HepG2 (cell line): ENCODE data around the gene PEAK3. TPM values are rescaled to one million over a fixed set of nuclear protein-coding genes. Genes with fewer than 3 reads are reported as not detected.
A peak's percentile ranks its signal among the peaks of the same experiment; 100 is the strongest.

Experiments used
- CREB1 ChIP-seq, 2 experiments: fragments of 450-650 bp in 1 of 2; IDR thresholded peaks; 2 replicates each; pipeline ENCODE4 v1.6.1; 2016 to 2017; ENCODE audit warnings: control low read depth in 1 of 2, mild to moderate bottlenecking in 1 of 2, missing compliant biosample characterization in 1 of 2, missing genetic modification characterization in 1 of 2
- GTF3A ChIP-seq: sonication (generic); formaldehyde crosslinking; conservative IDR thresholded peaks from 2 replicates; pipeline ENCODE4 v1.4.0; 2020; ENCODE audit warnings: mild to moderate bottlenecking, missing genetic modification reagents
- KLF11 ChIP-seq: IDR thresholded peaks from 2 replicates; pipeline ENCODE4 v1.6.1; 2016; ENCODE audit warnings: missing compliant biosample characterization
- MEIS2 ChIP-seq: sonication (generic); formaldehyde crosslinking; IDR thresholded peaks from 2 replicates; pipeline ENCODE4 v1.9.0; 2021; ENCODE audit warnings: mild to moderate bottlenecking, missing genetic modification reagents
- NCOA5 ChIP-seq: sonication (generic); formaldehyde crosslinking; IDR thresholded peaks from 2 replicates; pipeline ENCODE4 v1.4.0; 2020; ENCODE audit warnings: missing genetic modification reagents
- PLRG1 ChIP-seq: fragments of 450-650 bp; conservative IDR thresholded peaks from 2 replicates; pipeline ENCODE4 v1.6.1; 2016
- POLR2A ChIP-seq, 2 experiments: IDR thresholded peaks; 2 replicates each; pipeline ENCODE4 v1.6.1; 2011; ENCODE audit warnings: low read depth in 2 of 2, low read length in 2 of 2, mild to moderate bottlenecking in 1 of 2, moderate library complexity in 1 of 2; ENCODE audit not compliant: insufficient read depth in 1 of 2
- RNF2 ChIP-seq: fragments of 450-650 bp; conservative IDR thresholded peaks from 2 replicates; pipeline ENCODE4 v1.6.1; 2016; ENCODE audit warnings: low read depth
- SALL1 ChIP-seq: sonication (generic); formaldehyde crosslinking; IDR thresholded peaks from 2 replicates; pipeline ENCODE4 v1.8.0; 2022; ENCODE audit warnings: mild to moderate bottlenecking, missing genetic modification reagents
- THAP8 ChIP-seq: sonication (generic); formaldehyde crosslinking; IDR thresholded peaks from 2 replicates; pipeline ENCODE4 v1.5.1; 2020; ENCODE audit warnings: missing genetic modification reagents, mild to moderate bottlenecking, borderline replicate concordance
- ZFY ChIP-seq: sonication (generic); formaldehyde crosslinking; IDR thresholded peaks from 2 replicates; pipeline ENCODE4 v1.4.0; 2020; ENCODE audit warnings: missing genetic modification reagents
- ZNF142 ChIP-seq: sonication (generic); formaldehyde crosslinking; IDR thresholded peaks from 2 replicates; pipeline ENCODE4 v1.4.0; 2020; ENCODE audit warnings: missing genetic modification reagents
- ZNF512B ChIP-seq: sonication (generic); formaldehyde crosslinking; IDR thresholded peaks from 2 replicates; pipeline ENCODE4 v1.5.1; 2020; ENCODE audit warnings: missing genetic modification reagents, mild to moderate bottlenecking, borderline replicate concordance
- ZNF577 ChIP-seq: sonication (generic); formaldehyde crosslinking; IDR thresholded peaks from 2 replicates; pipeline ENCODE4 v1.4.0; 2020; ENCODE audit warnings: mild to moderate bottlenecking, low read depth, missing genetic modification reagents, borderline replicate concordance
- ZNF629 ChIP-seq: sonication (generic); formaldehyde crosslinking; conservative IDR thresholded peaks from 2 replicates; pipeline ENCODE4 v1.5.0; 2020; ENCODE audit warnings: missing genetic modification reagents
- ZNF784 ChIP-seq: sonication (generic); formaldehyde crosslinking; IDR thresholded peaks from 2 replicates; pipeline ENCODE4 v1.5.1; 2020; ENCODE audit warnings: missing genetic modification reagents, mild to moderate bottlenecking, borderline replicate concordance
- ZNF839 ChIP-seq: sonication (generic); formaldehyde crosslinking; IDR thresholded peaks from 2 replicates; pipeline ENCODE4 v1.4.0; 2020; ENCODE audit warnings: missing genetic modification reagents, mild to moderate bottlenecking, borderline replicate concordance
- ZNF878 ChIP-seq: sonication (generic); formaldehyde crosslinking; IDR thresholded peaks from 2 replicates; pipeline ENCODE4 v1.8.1; 2023; ENCODE audit warnings: mild to moderate bottlenecking, missing genetic modification reagents, moderate library complexity
- polyA plus RNA-seq, 8 experiments: library from polyadenylated mRNA; depleted of rRNA in 3 of 8; stranded (reverse) in 7 of 8; unstranded in 1 of 8; fragments of >200 nt; fragmentation: Illumina TruSeq in 4 of 8; extraction: Trizol in 4 of 8; gene quantifications; 2 replicates each; pipeline versions ENCODE4 v1.2.1 to v1.2.3, GENCODE V29; 2011 to 2016; ENCODE audit warnings: low read depth in 4 of 8, missing spikeins in 1 of 8, mixed read lengths in 1 of 8; ENCODE audit not compliant: insufficient read depth in 1 of 8
- total RNA-seq, 5 experiments: library from RNA; depleted of rRNA; stranded (reverse); fragments of >200 nt; fragmentation: Illumina TruSeq; extraction: Trizol; gene quantifications; 2 replicates each; pipeline ENCODE4 v1.2.3, GENCODE V29; 2016; ENCODE audit warnings: low read depth in 1 of 5

Gene PEAK3
- total and polyA plus RNA-seq, 2 of the 13 experiments (the other 11 are each of a cell fraction or from before 2014, with no cell fraction given), result not detected

- TF ChIP-seq GTF3A (CRISPR knock-in tag) (no peak), THAP8 (CRISPR knock-in tag) (no peak), ZNF784 (CRISPR knock-in tag) (no peak), KLF11 (CRISPR knock-in tag) (no peak), RNF2 (no peak), PLRG1 (no peak), NCOA5 (no peak), ZNF512B (CRISPR knock-in tag) (no peak), ZNF629 (no peak), ZNF878 (no peak), ZNF577 (CRISPR knock-in tag) (no peak), POLR2A (IDR thresholded peaks at IDR 0.05; ENCODE audit: insufficient read depth in 1 of 2, low read depth in 2 of 2, low read length in 2 of 2) (no peak), ZFY (CRISPR knock-in tag) (no peak; the same call in 1 of the 2 replicates), ZNF142 (0 out of 2 replicates have a peak, but pooled peaks have one; percentile 25), ZNF839 (no peak), MEIS2 (CRISPR knock-in tag) (no peak), CREB1 (IDR thresholded peaks at IDR 0.05) (no peak), CREB1 (CRISPR knock-in tag; IDR thresholded peaks at IDR 0.05) (no peak), SALL1 (CRISPR knock-in tag) (peak; percentile 51)
These were observed 28.6 kb downstream of the PEAK3 start (continued) for GRCh38 chr19:2253106-2254063.
